K562 (cell line): ENCODE results near the gene KCNQ2. TPM values are rescaled to one million over a fixed set of nuclear protein-coding genes. Genes with fewer than 3 reads are reported as not detected.
A peak's percentile ranks its signal among the peaks of the same experiment; 100 is the strongest.

ENCODE experiments used
- ADNP ChIP-seq: fragments of 200-800 bp; sonication (Bioruptor generic); IDR thresholded peaks from 2 replicates; pipeline ENCODE4 v1.6.1; 2016; ENCODE audit warnings: missing genetic modification characterization, missing compliant biosample characterization
- DPF2 ChIP-seq: fragments of 450-650 bp; IDR thresholded peaks from 2 replicates; pipeline ENCODE4 v1.6.1; 2016
- E2F4 ChIP-seq: sonication (generic); formaldehyde crosslinking; IDR thresholded peaks from 2 replicates; pipeline ENCODE4 v1.8.0; 2022; ENCODE audit warnings: mild to moderate bottlenecking, low read depth, missing genetic modification reagents
- ETV1 ChIP-seq: fragments of 450-650 bp; conservative IDR thresholded peaks from 2 replicates; pipeline ENCODE4 v1.6.1; 2016; ENCODE audit warnings: missing genetic modification characterization, control low read depth, low read depth, missing compliant biosample characterization
- FIP1L1 ChIP-seq: fragments of 200-400 bp; formaldehyde crosslinking; IDR thresholded peaks from 2 replicates; pipeline ENCODE4 v1.6.1; 2018; ENCODE audit warnings: mild to moderate bottlenecking, low read depth, low read length; ENCODE audit not compliant: poor library complexity, severe bottlenecking
- RREB1 ChIP-seq: fragments of 250-450 bp; sonication (Bioruptor Pico); IDR thresholded peaks from 2 replicates; pipeline ENCODE4 v1.4.0; 2020
- SETDB1 ChIP-seq: IDR thresholded peaks from one replicate; pipeline ENCODE4 v1.6.1; 2012; ENCODE audit warnings: low read length, control low read depth, inconsistent platforms
- ZBTB9 ChIP-seq: fragments of 450-650 bp; formaldehyde crosslinking; IDR thresholded peaks from 2 replicates; pipeline ENCODE4 v1.4.0; 2020; ENCODE audit warnings: mild to moderate bottlenecking, moderate library complexity
- ZFP91 ChIP-seq: sonication (generic); formaldehyde crosslinking; IDR thresholded peaks from 2 replicates; pipeline ENCODE4 v1.8.0; 2022; ENCODE audit warnings: mild to moderate bottlenecking, missing genetic modification reagents
- ZNF282 ChIP-seq: sonication (generic); formaldehyde crosslinking; IDR thresholded peaks from 2 replicates; pipeline ENCODE4 v1.8.1; 2023; ENCODE audit warnings: missing genetic modification reagents
- polyA plus RNA-seq, 8 experiments: library from polyadenylated mRNA; depleted of rRNA in 4 of 8; stranded (reverse) in 5 of 8; unstranded in 3 of 8; fragments of >200 nt; fragmentation: Nextera tagmentation in 2 of 8; fragmentation: Illumina TruSeq in 1 of 8; extraction: Ambion mirVana in 2 of 8; extraction: Trizol in 1 of 8; gene quantifications; 2 replicates each; pipeline versions ENCODE4 v1.2.1 to v1.2.3, GENCODE V29; 2011 to 2014; ENCODE audit warnings: inconsistent platforms in 1 of 8, missing spikeins in 1 of 8
- total RNA-seq, 7 experiments: library from RNA; depleted of rRNA in 6 of 7; stranded (reverse); fragments of >200 nt in 6 of 7; fragmentation: Illumina TruSeq in 2 of 7; extraction: Trizol in 2 of 7; gene quantifications; 2 replicates each; pipeline versions ENCODE4 v1.2.1 to v1.2.3, GENCODE V29; 2011 to 2021; ENCODE audit warnings: low replicate concordance in 1 of 7

Gene KCNQ2
- total and polyA plus RNA-seq, 9 of the 15 experiments (the other 6 are each of a cell fraction or from before 2014, with no cell fraction given): 0.13 to 0.16 TPM; not detected in 7

GRCh38 chr20:63520934-63521601, 48.6 kb upstream of the KCNQ2 start (continued):
- TF ChIP-seq ZFP91 (CRISPR knock-in tag) (no peak), RREB1 (CRISPR knock-in tag) (no peak), E2F4 (no peak), DPF2 (no peak), ADNP (tag) (no peak), ZBTB9 (CRISPR knock-in tag) (peak; percentile 70; the same call in 1 of the 2 replicates), SETDB1 (no peak), ETV1 (tag) (no peak), ZNF282 (peak; percentile 81; the same call in 1 of the 2 replicates), FIP1L1 (peak; percentile 59)
